ENCODE data around the gene PCDHGC5.
A peak's percentile ranks its signal among the peaks of the same experiment; 100 is the strongest.

PCDHGC5 gene

GRCh38 chr5:141488591-141489561, at the start of gene PCDHGC5:
Gene PCDHGC5 (plus strand): TSS chr5:141489081. CDS start chr5:141489241, 160 bp downstream.
- TF ChIP-seq YY1 (IDR thresholded peaks at IDR 0.05; ENCODE audit: insufficient read depth, insufficient read length), result no peak
- no peak for TF ChIP-seq ZNF274 (IDR thresholded peaks at IDR 0.05; ENCODE audit: low read depth, low read length)
- no peak for TF ChIP-seq SUZ12 (IDR thresholded peaks at IDR 0.05; ENCODE audit: extremely low read depth, insufficient read depth, insufficient read length)
- no peak within 1 kb of the TSS for H3K9ac ChIP-seq (ENCODE audit: insufficient read length, low read depth)
- peaks cover 15% of the 10 kb centered on the region for H3K36me3 ChIP-seq (ENCODE audit: insufficient read depth, insufficient read length, low read length)
- H3K27me3 ChIP-seq (ENCODE audit: insufficient read depth, insufficient read length), result peaks cover 63% of the 10 kb centered on the region
- no peak for DNase-seq (ENCODE audit: low read depth, low spot score)
- H3K4me3 ChIP-seq (ENCODE audit: insufficient read length, low read depth), result no peak within 1 kb of the TSS
- H3K4me1 ChIP-seq (ENCODE audit: insufficient read depth, insufficient read length), result peaks cover 9% of the 10 kb centered on the region
- no peaks in the 10 kb centered on the region; the same call in 1 of the 2 replicates for H3K9me3 ChIP-seq (ENCODE audit: insufficient read depth, low read length)

DNA sequence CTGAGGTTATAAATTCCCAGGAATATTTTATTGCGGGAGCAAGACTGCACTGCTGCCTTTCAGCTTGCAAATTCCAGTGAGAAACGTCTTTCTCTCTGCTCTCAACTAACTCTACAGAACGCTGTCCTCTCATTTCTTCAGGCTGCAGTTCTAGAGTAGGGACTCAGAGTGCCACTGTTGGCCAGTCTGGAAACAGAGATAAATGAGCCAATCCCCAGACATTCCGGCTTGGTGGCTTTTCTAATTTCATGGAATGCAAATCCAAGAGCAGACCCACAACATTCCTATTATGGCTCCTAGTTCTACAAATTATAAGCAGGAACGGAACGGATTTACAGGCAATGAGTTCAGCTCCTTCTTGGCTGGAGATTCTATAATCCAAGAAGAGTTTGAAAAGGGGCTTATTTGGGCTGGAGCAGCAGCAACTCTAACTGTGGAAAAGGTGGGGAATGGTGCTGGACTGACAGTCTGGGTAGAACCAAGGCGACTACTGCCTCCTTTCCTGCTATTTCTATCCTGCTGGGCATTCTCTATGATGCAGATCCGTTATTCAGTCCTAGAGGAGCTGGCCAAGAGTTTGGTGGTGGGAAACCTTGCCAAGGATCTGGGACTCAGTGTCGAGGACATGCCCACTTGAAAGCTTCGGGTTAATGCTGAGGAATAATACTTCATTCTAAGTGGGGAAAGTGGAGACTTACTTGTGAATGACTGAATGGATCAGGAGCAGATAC, 49.3 kb upstream of the PCDHGC5 start:
- Histone ChIP-seq H3K9ac (ENCODE audit: insufficient read length, low read depth) (no peak overlapping the region), H3K36me3 (ENCODE audit: insufficient read depth, insufficient read length, low read length) (no peaks in the 10 kb centered on the region), H3K4me1 (ENCODE audit: insufficient read depth, insufficient read length) (no peaks in the 10 kb centered on the region), H3K27me3 (ENCODE audit: insufficient read depth, insufficient read length) (no peaks in the 10 kb centered on the region), H3K4me3 (ENCODE audit: insufficient read length, low read depth) (no peak overlapping the region), H3K9me3 (ENCODE audit: insufficient read depth, low read length) (peaks cover 6% of the 10 kb centered on the region)
- no peak for DNase-seq (ENCODE audit: low read depth, low spot score)
- TF ChIP-seq SUZ12 (IDR thresholded peaks at IDR 0.05; ENCODE audit: extremely low read depth, insufficient read depth, insufficient read length), result no peak
- no peak for TF ChIP-seq YY1 (IDR thresholded peaks at IDR 0.05; ENCODE audit: insufficient read depth, insufficient read length)
- TF ChIP-seq ZNF274 (IDR thresholded peaks at IDR 0.05; ENCODE audit: low read depth, low read length), result no peak

GRCh38 chr5:141440341-141440740, 48.5 kb upstream of the PCDHGC5 start:
- no peak for DNase-seq (ENCODE audit: low read depth, low spot score)
- TF ChIP-seq YY1 (IDR thresholded peaks at IDR 0.05; ENCODE audit: insufficient read depth, insufficient read length), result no peak
- TF ChIP-seq SUZ12 (IDR thresholded peaks at IDR 0.05; ENCODE audit: extremely low read depth, insufficient read depth, insufficient read length), result no peak
- TF ChIP-seq ZNF274 (IDR thresholded peaks at IDR 0.05; ENCODE audit: low read depth, low read length), result no peak
- no peaks in the 10 kb centered on the region for H3K36me3 ChIP-seq (ENCODE audit: insufficient read depth, insufficient read length, low read length)
- H3K27me3 ChIP-seq (ENCODE audit: insufficient read depth, insufficient read length), result no peaks in the 10 kb centered on the region
- no peak overlapping the region for H3K4me3 ChIP-seq (ENCODE audit: insufficient read length, low read depth)
- H3K9ac ChIP-seq (ENCODE audit: insufficient read length, low read depth), result no peak overlapping the region
- peaks cover 6% of the 10 kb centered on the region for H3K9me3 ChIP-seq (ENCODE audit: insufficient read depth, low read length)
- H3K4me1 ChIP-seq (ENCODE audit: insufficient read depth, insufficient read length), result no peaks in the 10 kb centered on the region

DNA sequence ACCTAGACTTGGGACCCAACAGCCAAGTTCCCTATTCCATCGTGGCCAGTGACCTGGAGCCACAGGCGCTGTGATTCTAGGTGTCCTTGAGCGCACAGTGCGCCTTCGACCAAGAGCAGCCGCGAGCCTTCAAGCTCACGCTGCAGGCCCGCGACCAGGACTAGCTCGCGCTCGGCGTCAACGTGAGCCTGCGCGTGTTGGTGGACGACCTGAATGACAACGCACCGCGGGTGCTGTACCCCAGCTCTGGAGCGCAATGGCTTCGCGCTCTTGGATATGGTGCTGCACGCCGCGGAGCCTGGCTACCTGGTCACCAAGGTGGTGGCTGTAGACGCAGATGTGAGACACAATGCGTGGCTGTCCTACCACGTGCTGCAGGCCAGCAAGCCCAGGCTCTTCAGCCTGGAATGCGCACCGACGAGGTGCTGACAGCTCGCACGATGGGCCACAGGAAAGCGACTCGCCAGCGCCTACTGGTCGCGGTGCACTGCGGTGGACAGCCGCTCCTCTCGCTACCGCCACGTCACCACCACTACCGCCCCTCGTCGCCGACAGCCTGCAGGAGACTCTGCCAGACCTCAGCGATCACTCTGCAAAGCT, 47.2 kb upstream of the PCDHGC5 start:
- H3K27me3 ChIP-seq (ENCODE audit: insufficient read depth, insufficient read length), result no peaks in the 10 kb centered on the region
- H3K36me3 ChIP-seq (ENCODE audit: insufficient read depth, insufficient read length, low read length), result no peaks in the 10 kb centered on the region
- no peak overlapping the region for H3K4me3 ChIP-seq (ENCODE audit: insufficient read length, low read depth)
- no peak for DNase-seq (ENCODE audit: low read depth, low spot score)
- no peaks in the 10 kb centered on the region for H3K4me1 ChIP-seq (ENCODE audit: insufficient read depth, insufficient read length)
- H3K9me3 ChIP-seq (ENCODE audit: insufficient read depth, low read length), result peaks cover 6% of the 10 kb centered on the region
- no peak overlapping the region for H3K9ac ChIP-seq (ENCODE audit: insufficient read length, low read depth)
- TF ChIP-seq YY1 (IDR thresholded peaks at IDR 0.05; ENCODE audit: insufficient read depth, insufficient read length) (no peak), SUZ12 (IDR thresholded peaks at IDR 0.05; ENCODE audit: extremely low read depth, insufficient read depth, insufficient read length) (no peak), ZNF274 (IDR thresholded peaks at IDR 0.05; ENCODE audit: low read depth, low read length) (no peak)

DNA sequence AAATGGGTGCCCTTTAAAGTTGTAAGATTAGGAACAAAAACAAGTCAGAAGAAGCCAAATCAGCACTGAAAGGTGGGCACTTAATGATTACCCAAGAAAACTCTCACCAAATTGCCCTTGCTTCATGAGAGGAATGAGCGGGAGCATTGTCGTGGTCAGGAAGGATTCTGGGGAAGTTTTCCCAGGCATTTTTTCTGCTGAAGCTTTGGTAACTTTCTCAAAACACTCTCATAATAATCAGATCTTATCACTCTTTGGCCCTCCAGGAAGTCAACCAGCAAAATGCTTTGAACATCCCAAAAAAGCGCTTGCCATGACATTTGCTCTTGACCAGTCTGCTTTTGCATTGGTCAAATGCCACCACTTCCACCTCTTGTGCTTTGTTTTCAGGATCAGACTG, 23.5 kb upstream of the PCDHGC5 start:
- no peak for TF ChIP-seq ZNF274 (IDR thresholded peaks at IDR 0.05; ENCODE audit: low read depth, low read length)
- no peak for TF ChIP-seq YY1 (IDR thresholded peaks at IDR 0.05; ENCODE audit: insufficient read depth, insufficient read length)
- TF ChIP-seq SUZ12 (IDR thresholded peaks at IDR 0.05; ENCODE audit: extremely low read depth, insufficient read depth, insufficient read length), result no peak

DNA sequence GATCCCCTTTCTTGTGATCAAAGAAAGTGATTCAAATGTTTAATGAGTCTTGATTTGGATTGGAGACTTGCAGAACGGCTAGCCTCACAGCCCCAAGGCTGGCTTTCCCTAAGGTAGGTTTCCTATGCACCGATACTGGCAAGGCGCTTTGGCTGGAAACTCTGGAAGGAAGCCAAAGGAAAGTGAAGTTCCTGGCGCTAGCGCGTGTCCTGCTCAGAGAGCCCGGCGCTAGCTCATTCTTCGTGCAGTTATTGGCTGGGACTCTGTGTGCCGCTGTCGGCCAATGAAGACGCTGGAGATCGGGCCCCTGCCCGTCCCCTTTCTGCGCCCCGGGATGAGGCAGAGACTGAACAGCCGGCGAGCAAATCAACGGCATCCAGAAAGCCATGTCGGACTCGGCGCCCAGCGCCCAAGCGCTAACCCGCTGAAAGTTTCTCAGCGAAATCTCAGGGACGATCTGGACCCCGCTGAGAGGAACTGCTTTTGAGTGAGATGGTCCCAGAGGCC, 13.2 kb upstream of the PCDHGC5 start, which contains the start of gene PCDHGC3:
Gene PCDHGC3, plus strand, starts transcription at position 342 of the 507 bp plus-strand sequence. Its CDS starts 151 bp downstream, at position 493.
- peak; percentile 70 for DNase-seq (ENCODE audit: low read depth, low spot score)
- Histone ChIP-seq H3K36me3 (ENCODE audit: insufficient read depth, insufficient read length, low read length) (no peaks in the 10 kb centered on the region), H3K4me1 (ENCODE audit: insufficient read depth, insufficient read length) (peaks cover 4% of the 10 kb centered on the region), H3K4me3 (ENCODE audit: insufficient read length, low read depth) (peak within 1 kb of the TSS; percentile 72), H3K9me3 (ENCODE audit: insufficient read depth, low read length) (no peaks in the 10 kb centered on the region), H3K27me3 (ENCODE audit: insufficient read depth, insufficient read length) (peaks cover 36% of the 10 kb centered on the region), H3K9ac (ENCODE audit: insufficient read length, low read depth) (peak within 1 kb of the TSS; percentile 79)
- no peak for TF ChIP-seq SUZ12 (IDR thresholded peaks at IDR 0.05; ENCODE audit: extremely low read depth, insufficient read depth, insufficient read length)
- TF ChIP-seq ZNF274 (IDR thresholded peaks at IDR 0.05; ENCODE audit: low read depth, low read length), result no peak
- no peak for TF ChIP-seq YY1 (IDR thresholded peaks at IDR 0.05; ENCODE audit: insufficient read depth, insufficient read length)

More for the DNA sequence above, 23.5 kb upstream of the PCDHGC5 start:
- Histone ChIP-seq H3K36me3 (ENCODE audit: insufficient read depth, insufficient read length, low read length) (no peaks in the 10 kb centered on the region), H3K4me3 (ENCODE audit: insufficient read length, low read depth) (no peak overlapping the region), H3K4me1 (ENCODE audit: insufficient read depth, insufficient read length) (no peaks in the 10 kb centered on the region), H3K27me3 (ENCODE audit: insufficient read depth, insufficient read length) (no peaks in the 10 kb centered on the region), H3K9me3 (ENCODE audit: insufficient read depth, low read length) (no peaks in the 10 kb centered on the region), H3K9ac (ENCODE audit: insufficient read length, low read depth) (no peak overlapping the region)
- DNase-seq (ENCODE audit: low read depth, low spot score), result no peak

Data from NT2/D1 (cell line).